Fibroblast of skin of scalp (primary cell): ENCODE results near the gene PTK6.
"Not testable (repeated sequence)": the region's sequence is repeated elsewhere in the genome, so short reads cannot be mapped to it uniquely, and the experiment has no call there.

ENCODE experiments used
- DNase-seq: peaks from one replicate; pipeline ENCODE4 v3.0.0-alpha.2; 2013

Gene PTK6

GRCh38 chr20:63529180-63529860, 7.9 kb downstream of the PTK6 start:
- DNase-seq, result no peak

GRCh38 chr20:63527184-63527583, 10.0 kb downstream of the PTK6 start:
- no peak for DNase-seq

- DNase-seq, result no peak
These were observed 11.2 kb downstream of the PTK6 start for GRCh38 chr20:63525971-63526370.

GRCh38 chr20:63525185-63525584, 12.0 kb downstream of the PTK6 start:
- DNase-seq, result no peak

- DNase-seq, result no peak
These were observed 14.1 kb downstream of the PTK6 start for GRCh38 chr20:63522981-63523611.

GRCh38 chr20:63522091-63522868, 14.9 kb downstream of the PTK6 start:
- DNase-seq, result no peak

- no peak for DNase-seq
These were observed 15.6 kb downstream of the PTK6 start for GRCh38 chr20:63521602-63522001.

GRCh38 chr20:63520934-63521601, 16.1 kb downstream of the PTK6 start:
- DNase-seq, result peak; percentile 77

- DNase-seq, result peak; percentile 85
These were observed 16.7 kb downstream of the PTK6 start, which contains the start of gene PPDPF for GRCh38 chr20:63520504-63520933. Gene PPDPF, plus strand, starts transcription at chr20:63520765. Its CDS starts 544 bp downstream, at chr20:63521309.

- DNase-seq, result peak; percentile 62
These were observed 17.3 kb downstream of the PTK6 start for GRCh38 chr20:63519668-63520503.

- DNase-seq, result no peak
These were observed 18.1 kb downstream of the PTK6 start for GRCh38 chr20:63518946-63519667.

GRCh38 chr20:63518351-63518861, 18.8 kb downstream of the PTK6 start:
- DNase-seq, result no peak

GRCh38 chr20:63517376-63518309, 19.5 kb downstream of the PTK6 start:
- no peak for DNase-seq

GRCh38 chr20:63514520-63514919, 22.7 kb downstream of the PTK6 start:
- not testable (repeated sequence) for DNase-seq

GRCh38 chr20:63513207-63513606, 24.0 kb downstream of the PTK6 start:
- DNase-seq, result no peak

GRCh38 chr20:63509088-63509564, 28.1 kb downstream of the PTK6 start:
- no peak for DNase-seq

GRCh38 chr20:63508072-63508768, 29.0 kb downstream of the PTK6 start:
- DNase-seq, result no peak

GRCh38 chr20:63507083-63507743, 30.0 kb downstream of the PTK6 start:
- DNase-seq, result no peak
